GM23248 (cell line): ENCODE measurements around the gene C2orf78. TPM values are rescaled to one million over a fixed set of nuclear protein-coding genes. Genes with fewer than 3 reads are reported as not detected.

Source experiments
- DNase-seq: peaks from one replicate; pipeline ENCODE4 v3.0.0-alpha.2; 2015
- H2AFZ ChIP-seq: fragments of 200-600 bp; sonication (generic); 2 replicates; pipeline ENCODE4 v1.6.1; 2016; ENCODE audit warnings: antibody characterized with exemption
- H3F3A ChIP-seq: fragments of 200-600 bp; sonication (generic); 2 replicates; pipeline ENCODE4 v1.6.1; 2016; ENCODE audit warnings: mild to moderate bottlenecking, antibody characterized with exemption, mixed run types; ENCODE audit not compliant: insufficient read depth
- H3K27ac ChIP-seq: fragments of 200-600 bp; sonication (generic); 2 replicates; pipeline ENCODE4 v1.5.1; 2016; ENCODE audit warnings: mild to moderate bottlenecking
- H3K27me3 ChIP-seq: fragments of 200-600 bp; sonication (generic); replicated peaks from 2 replicates; pipeline ENCODE4 v1.6.1; 2016; ENCODE audit warnings: mild to moderate bottlenecking; ENCODE audit not compliant: insufficient read depth
- H3K36me3 ChIP-seq: fragments of 200-600 bp; sonication (generic); 2 replicates; pipeline ENCODE4 v1.6.1; 2016; ENCODE audit warnings: low read depth, mild to moderate bottlenecking
- H3K4me1 ChIP-seq: fragments of 200-600 bp; sonication (generic); 2 replicates; pipeline ENCODE4 v1.6.1; 2016; ENCODE audit warnings: mild to moderate bottlenecking; ENCODE audit not compliant: insufficient read depth
- H3K4me2 ChIP-seq: fragments of 200-600 bp; sonication (generic); one replicate; pipeline ENCODE4 v1.6.1; 2016; ENCODE audit warnings: mild to moderate bottlenecking; ENCODE audit not compliant: unreplicated experiment
- H3K4me3 ChIP-seq: fragments of 200-600 bp; sonication (generic); 2 replicates; pipeline ENCODE4 v1.5.1; 2016; ENCODE audit warnings: mild to moderate bottlenecking
- H3K79me2 ChIP-seq: fragments of 200-600 bp; sonication (generic); 2 replicates; pipeline ENCODE4 v1.6.1; 2016; ENCODE audit warnings: mild to moderate bottlenecking; ENCODE audit not compliant: insufficient read depth
- H3K9ac ChIP-seq: fragments of 200-600 bp; sonication (generic); 2 replicates; pipeline ENCODE4 v1.6.1; 2016; ENCODE audit warnings: mild to moderate bottlenecking
- H3K9me2 ChIP-seq: fragments of 200-600 bp; sonication (generic); 2 replicates; pipeline ENCODE4 v1.6.1; 2016; ENCODE audit warnings: mixed run types, mild to moderate bottlenecking, moderate library complexity; ENCODE audit not compliant: insufficient read depth
- H3K9me3 ChIP-seq: fragments of 200-600 bp; sonication (generic); one replicate; pipeline ENCODE4 v1.6.1; 2017; ENCODE audit warnings: low read depth
- H4K20me1 ChIP-seq: fragments of 200-600 bp; sonication (generic); 2 replicates; pipeline ENCODE4 v1.6.0; 2016; ENCODE audit not compliant: insufficient read depth
- EZH2 ChIP-seq: fragments of 200-600 bp; sonication (generic); IDR thresholded peaks from 2 replicates; pipeline ENCODE4 v1.6.1; 2018; ENCODE audit warnings: antibody characterized with exemption, mild to moderate bottlenecking; ENCODE audit not compliant: insufficient read depth, poor library complexity, severe bottlenecking
- EZH2phosphoT487 ChIP-seq: fragments of 200-600 bp; sonication (generic); IDR thresholded peaks from 2 replicates; pipeline ENCODE4 v1.6.1; 2018; ENCODE audit warnings: antibody characterized with exemption, moderate library complexity, mild to moderate bottlenecking, low read depth; ENCODE audit not compliant: insufficient read depth
- WGBS, 2 experiments: methylation state at CpG; one replicate each; pipeline ENCODE4 v1.1.6; 2015 to 2017; ENCODE audit warnings: low lambda C conversion rate in 2 of 2, low coverage in 1 of 2; ENCODE audit errors: missing lambda C conversion rate in 2 of 2; 5-methylcytosine and 5-hydroxymethylcytosine counted together
- in situ Hi-C: fragments of 300-500 bp; cut with MboI; formaldehyde crosslinking; loops from 2 replicates; pipeline ENCODE4 v1.15.0; 2020
- polyA plus RNA-seq: library from polyadenylated mRNA; unstranded; fragments of >200 nt; fragmentation: Nextera tagmentation; extraction: Ambion mirVana; gene quantifications from 2 replicates; pipeline ENCODE4 v1.2.1, GENCODE V29; 2016
- total RNA-seq: library from RNA; depleted of rRNA; stranded (reverse); fragments of >200 nt; shearing (Covaris generic); gene quantifications from 2 replicates; pipeline ENCODE4 v1.2.3, GENCODE V29; 2014

C2orf78 gene
- total and polyA plus RNA-seq, 2 experiments from 2014 or later, result not detected

DNA sequence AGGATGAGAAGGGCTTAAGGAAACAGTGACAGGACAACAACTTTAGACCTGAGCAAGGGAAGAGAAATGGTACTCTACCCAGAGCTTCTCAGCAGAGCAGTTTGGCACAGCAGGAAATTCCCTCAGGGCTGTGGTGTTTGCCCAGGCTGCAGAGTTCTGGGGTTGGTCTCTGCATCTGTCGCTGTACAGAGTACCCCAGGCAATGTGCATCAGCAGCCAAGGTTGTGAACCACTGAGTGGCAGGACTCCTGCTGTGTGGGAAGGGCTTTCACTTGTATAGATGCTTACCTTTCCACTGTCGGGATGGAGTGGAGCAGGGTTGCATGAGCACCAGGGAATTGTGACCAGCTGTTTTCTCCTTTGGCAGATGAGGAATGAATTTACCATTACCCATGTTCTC, 66.0 kb downstream of the C2orf78 start:
- H3K79me2 ChIP-seq, result no peaks in the 10 kb centered on the region
- no peak overlapping the region for H2AFZ ChIP-seq
- peaks cover 33% of the 10 kb centered on the region for H3K36me3 ChIP-seq
- no peaks in the 10 kb centered on the region for H3K9me2 ChIP-seq
- H3K4me3 ChIP-seq, result no peak overlapping the region
- no peaks in the 10 kb centered on the region for H3K9me3 ChIP-seq
- TF ChIP-seq EZH2, result no peak
- no peak overlapping the region for H3K9ac ChIP-seq
- H3K27ac ChIP-seq, result no peak overlapping the region
- no peak overlapping the region for H3K4me2 ChIP-seq
- H3K4me1 ChIP-seq, result peaks cover 9% of the 10 kb centered on the region
- WGBS, 2 experiments, result 97 to 98% methylated on average over 2 of the region's 2 CpGs
- peaks cover 17% of the 10 kb centered on the region for H3F3A ChIP-seq
- DNase-seq, result no peak
- H3K27me3 ChIP-seq, result peaks cover 16% of the 10 kb centered on the region; the same call in 1 of the 2 replicates
- in situ Hi-C loops, result no loop called here
- no peaks in the 10 kb centered on the region for H4K20me1 ChIP-seq

DNA sequence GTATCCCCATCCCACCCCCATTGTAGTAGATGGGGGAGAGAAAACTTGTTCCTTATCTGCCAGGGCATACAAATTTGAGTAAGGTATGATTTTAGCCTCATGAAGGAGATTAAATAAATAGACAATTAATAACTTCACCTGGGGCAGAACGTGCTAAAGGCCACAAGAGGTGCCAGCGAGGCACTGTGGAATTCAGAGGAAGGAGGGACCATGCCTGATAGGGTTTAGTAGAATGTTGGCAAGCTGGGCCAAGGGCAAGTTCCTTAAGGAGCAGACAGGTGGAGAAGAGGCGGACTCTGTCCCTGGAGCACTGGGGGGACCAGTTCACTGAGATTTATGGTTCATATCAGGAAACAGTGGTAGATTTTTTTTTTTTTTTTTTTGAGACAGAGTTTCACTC, 67.3 kb downstream of the C2orf78 start:
- Histone ChIP-seq H3K9me3 (no peaks in the 10 kb centered on the region), H3K79me2 (no peaks in the 10 kb centered on the region), H3K9me2 (no peaks in the 10 kb centered on the region), H3F3A (peaks cover 28% of the 10 kb centered on the region), H2AFZ (no peak overlapping the region), H3K27me3 (peaks cover 16% of the 10 kb centered on the region; the same call in 1 of the 2 replicates), H4K20me1 (no peaks in the 10 kb centered on the region), H3K9ac (no peak overlapping the region), H3K27ac (no peak overlapping the region), H3K4me3 (no peak overlapping the region), H3K4me2 (no peak overlapping the region), H3K4me1 (peaks cover 16% of the 10 kb centered on the region), H3K36me3 (peaks cover 22% of the 10 kb centered on the region)
- peak; percentile 5 for DNase-seq
- in situ Hi-C loops, result no loop called here
- 98% methylated on average over 3 of the region's 3 CpGs for WGBS, 2 experiments
- TF ChIP-seq EZH2phosphoT487 (no peak), EZH2 (no peak)

DNA sequence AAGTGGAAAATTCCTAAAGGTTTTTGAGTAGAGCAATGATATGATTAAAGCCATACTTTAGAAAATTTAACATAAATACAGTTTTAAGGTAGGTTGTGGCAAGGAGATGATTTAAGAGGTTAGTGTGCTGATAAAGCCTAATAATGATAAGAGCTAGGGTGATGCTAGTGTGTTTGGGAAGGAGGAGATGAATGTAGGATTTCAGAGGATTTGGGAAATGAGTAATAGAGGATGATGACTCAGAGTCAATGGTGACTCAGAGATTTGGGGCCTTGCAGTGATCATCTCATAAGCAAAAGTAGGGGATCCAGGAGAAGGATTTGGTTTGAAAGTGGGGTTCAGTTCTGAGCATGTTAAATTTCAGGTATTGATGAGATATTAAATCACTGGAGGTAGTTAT, 68.0 kb downstream of the C2orf78 start:
- H3K9me2 ChIP-seq, result no peaks in the 10 kb centered on the region
- peaks cover 19% of the 10 kb centered on the region for H3K36me3 ChIP-seq
- DNase-seq, result peak; percentile 81
- H3K4me2 ChIP-seq, result peak overlapping the region; percentile 10
- peaks cover 23% of the 10 kb centered on the region for H3K4me1 ChIP-seq
- no peak for TF ChIP-seq EZH2phosphoT487
- no peak for TF ChIP-seq EZH2
- H2AFZ ChIP-seq, result no peak overlapping the region
- no peak overlapping the region for H3K9ac ChIP-seq
- H3K4me3 ChIP-seq, result no peak overlapping the region
- peaks cover 16% of the 10 kb centered on the region; the same call in 1 of the 2 replicates for H3K27me3 ChIP-seq
- no peaks in the 10 kb centered on the region for H3K9me3 ChIP-seq
- no peaks in the 10 kb centered on the region for H4K20me1 ChIP-seq
- H3K79me2 ChIP-seq, result no peaks in the 10 kb centered on the region
- peaks cover 35% of the 10 kb centered on the region for H3F3A ChIP-seq
- in situ Hi-C loops, result no loop called here
- H3K27ac ChIP-seq, result no peak overlapping the region

- H3K9ac ChIP-seq, result no peak overlapping the region
- DNase-seq, result peak; percentile 19
- no peak for TF ChIP-seq EZH2phosphoT487
- no peak for TF ChIP-seq EZH2
- H2AFZ ChIP-seq, result no peak overlapping the region
- in situ Hi-C loops, result no loop called here
- no peak overlapping the region for H3K4me2 ChIP-seq
- no peaks in the 10 kb centered on the region for H3K9me2 ChIP-seq
- no peak overlapping the region for H3K27ac ChIP-seq
- H3K4me3 ChIP-seq, result no peak overlapping the region
- H3K36me3 ChIP-seq, result peaks cover 7% of the 10 kb centered on the region
- H3K9me3 ChIP-seq, result no peaks in the 10 kb centered on the region
- peaks cover 43% of the 10 kb centered on the region for H3F3A ChIP-seq
- H4K20me1 ChIP-seq, result no peaks in the 10 kb centered on the region
- H3K4me1 ChIP-seq, result peaks cover 32% of the 10 kb centered on the region
- no peaks in the 10 kb centered on the region for H3K79me2 ChIP-seq
- 94 to 98% methylated on average over 2 of the region's 2 CpGs for WGBS, 2 experiments
- no peaks in the 10 kb centered on the region for H3K27me3 ChIP-seq
Observed at GRCh38 chr2:73855526-73855925, 71.5 kb downstream of the C2orf78 start.

DNA sequence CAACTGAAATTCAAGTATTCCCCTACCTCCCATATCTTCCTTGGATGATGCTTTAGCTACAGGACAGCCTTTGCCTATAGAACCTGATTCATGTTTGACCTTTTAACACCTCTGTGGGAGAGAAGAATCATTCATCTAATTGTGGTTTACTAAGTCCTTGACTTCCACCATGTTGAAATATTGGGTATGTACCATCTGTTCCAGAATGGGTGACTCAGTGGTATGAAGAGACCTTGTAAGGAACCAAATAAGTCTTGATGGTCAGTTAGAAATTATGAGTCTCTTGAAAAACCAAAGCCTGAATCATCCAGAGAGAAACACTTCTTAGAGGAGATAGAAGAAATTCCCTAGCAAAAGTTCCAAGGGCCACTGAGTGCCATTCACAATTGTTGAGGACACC, 72.2 kb downstream of the C2orf78 start:
- Histone ChIP-seq H3K27ac (0 out of 2 replicates have a peak overlapping the region, but pooled peaks have one; percentile 20), H3K4me2 (peak overlapping the region; percentile 39), H3K36me3 (peaks cover 9% of the 10 kb centered on the region), H4K20me1 (no peaks in the 10 kb centered on the region), H3K79me2 (no peaks in the 10 kb centered on the region), H3K9me3 (no peaks in the 10 kb centered on the region), H2AFZ (no peak overlapping the region), H3K4me3 (no peak overlapping the region), H3F3A (peaks cover 39% of the 10 kb centered on the region), H3K27me3 (no peaks in the 10 kb centered on the region), H3K4me1 (peaks cover 32% of the 10 kb centered on the region), H3K9me2 (no peaks in the 10 kb centered on the region), H3K9ac (no peak overlapping the region)
- peak; percentile 91 for DNase-seq
- in situ Hi-C loops, result no loop called here
- TF ChIP-seq EZH2phosphoT487 (peak; percentile 92), EZH2 (no peak)
